ENCODE results near the gene PLB1. TPM values are rescaled to one million over a fixed set of nuclear protein-coding genes. Genes with fewer than 3 reads are reported as not detected.

PLB1 gene, protein sequence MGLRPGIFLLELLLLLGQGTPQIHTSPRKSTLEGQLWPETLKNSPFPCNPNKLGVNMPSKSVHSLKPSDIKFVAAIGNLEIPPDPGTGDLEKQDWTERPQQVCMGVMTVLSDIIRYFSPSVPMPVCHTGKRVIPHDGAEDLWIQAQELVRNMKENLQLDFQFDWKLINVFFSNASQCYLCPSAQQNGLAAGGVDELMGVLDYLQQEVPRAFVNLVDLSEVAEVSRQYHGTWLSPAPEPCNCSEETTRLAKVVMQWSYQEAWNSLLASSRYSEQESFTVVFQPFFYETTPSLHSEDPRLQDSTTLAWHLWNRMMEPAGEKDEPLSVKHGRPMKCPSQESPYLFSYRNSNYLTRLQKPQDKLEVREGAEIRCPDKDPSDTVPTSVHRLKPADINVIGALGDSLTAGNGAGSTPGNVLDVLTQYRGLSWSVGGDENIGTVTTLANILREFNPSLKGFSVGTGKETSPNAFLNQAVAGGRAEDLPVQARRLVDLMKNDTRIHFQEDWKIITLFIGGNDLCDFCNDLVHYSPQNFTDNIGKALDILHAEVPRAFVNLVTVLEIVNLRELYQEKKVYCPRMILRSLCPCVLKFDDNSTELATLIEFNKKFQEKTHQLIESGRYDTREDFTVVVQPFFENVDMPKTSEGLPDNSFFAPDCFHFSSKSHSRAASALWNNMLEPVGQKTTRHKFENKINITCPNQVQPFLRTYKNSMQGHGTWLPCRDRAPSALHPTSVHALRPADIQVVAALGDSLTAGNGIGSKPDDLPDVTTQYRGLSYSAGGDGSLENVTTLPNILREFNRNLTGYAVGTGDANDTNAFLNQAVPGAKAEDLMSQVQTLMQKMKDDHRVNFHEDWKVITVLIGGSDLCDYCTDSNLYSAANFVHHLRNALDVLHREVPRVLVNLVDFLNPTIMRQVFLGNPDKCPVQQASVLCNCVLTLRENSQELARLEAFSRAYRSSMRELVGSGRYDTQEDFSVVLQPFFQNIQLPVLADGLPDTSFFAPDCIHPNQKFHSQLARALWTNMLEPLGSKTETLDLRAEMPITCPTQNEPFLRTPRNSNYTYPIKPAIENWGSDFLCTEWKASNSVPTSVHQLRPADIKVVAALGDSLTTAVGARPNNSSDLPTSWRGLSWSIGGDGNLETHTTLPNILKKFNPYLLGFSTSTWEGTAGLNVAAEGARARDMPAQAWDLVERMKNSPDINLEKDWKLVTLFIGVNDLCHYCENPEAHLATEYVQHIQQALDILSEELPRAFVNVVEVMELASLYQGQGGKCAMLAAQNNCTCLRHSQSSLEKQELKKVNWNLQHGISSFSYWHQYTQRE (N-terminal part only)
- 10 to 100 TPM in 4 of 9 donors, 1 to 10 TPM in 5; 1.0 to 51.1 (median 8.8) TPM for total RNA-seq
- 10 to 100 TPM in 1 of 3 donors, 1 to 10 TPM in 2; 4.1 to 44.3 (median 7.7) TPM for polyA plus RNA-seq
- long read RNA-seq, donor 1, result 0 reads
- long read RNA-seq, donor 2, result 0 reads
- long read RNA-seq, donor 3, result 0 reads
- long read RNA-seq, donor 4, partial matches to known transcripts, result 1 of 5 reads
- long read RNA-seq, donor 4, other reads (novel, unspliced or antisense), result 4 of 5 reads
- long read RNA-seq, donor 5, partial matches to known transcripts, result 2 of 11 reads
- long read RNA-seq, donor 5, other reads (novel, unspliced or antisense), result 9 of 11 reads
- long read RNA-seq, donor 6, partial matches to known transcripts, result 0 of 3 reads
- long read RNA-seq, donor 6, other reads (novel, unspliced or antisense), result 2 of 3 reads
- long read RNA-seq, donor 7, result 0 reads
- long read RNA-seq, donor 8, result 0 reads
- long read RNA-seq, donor 9, result 0 reads
- long read RNA-seq, donor 10, result 0 reads

DNA sequence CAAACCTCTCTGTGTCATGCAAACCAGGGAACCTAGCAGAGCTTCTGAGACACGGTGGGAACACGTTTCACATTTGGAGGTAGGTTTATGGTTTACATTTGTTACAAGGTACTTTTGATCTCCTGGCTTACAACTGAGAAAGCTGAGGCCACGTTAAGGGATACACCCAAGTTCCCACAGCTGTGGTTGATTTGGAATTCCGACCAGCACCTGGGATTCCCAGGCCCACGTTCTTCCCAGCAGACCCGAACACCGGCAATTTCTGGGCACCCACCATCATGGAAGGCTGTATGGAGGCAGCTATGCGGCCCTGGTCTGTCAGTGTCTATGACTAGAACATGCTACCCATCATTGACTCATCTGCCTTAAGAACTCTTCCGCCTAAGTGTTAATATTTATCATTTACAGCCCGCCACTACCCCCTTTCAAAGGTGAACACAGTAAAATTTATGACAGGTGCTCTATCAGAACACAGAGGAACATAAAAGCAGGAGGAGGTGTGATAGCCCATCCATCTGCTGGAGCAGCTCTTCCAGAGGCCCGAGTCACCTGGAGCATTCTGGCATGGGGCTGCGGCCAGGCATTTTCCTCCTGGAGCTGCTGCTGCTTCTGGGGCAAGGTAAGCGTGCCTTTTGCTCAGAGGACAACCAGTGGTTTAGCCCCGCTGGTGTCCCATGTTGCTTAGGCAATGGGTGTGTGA lies at the start of gene PLB1:
TSS of gene PLB1 (plus strand) at position 510 of the 700 bp plus-strand sequence. CDS start at position 565, 55 bp downstream.
- 83 to 86% (median 85%) methylated on average over 10 to 14 of the region's 14 CpGs for WGBS, 4 donors
- no peak within 1 kb of the TSS for H3K27ac ChIP-seq
- no peaks in the 10 kb centered on the region for H3K36me3 ChIP-seq (replicated peaks in 1 of 2)
- no peak within 1 kb of the TSS for H3K4me3 ChIP-seq
- intact Hi-C loops (cut with DNase I), result no loop called here
- DNase-seq, result no peak
- no peaks in the 10 kb centered on the region for H3K27me3 ChIP-seq
- no peaks in the 10 kb centered on the region for H3K4me1 ChIP-seq (replicated peaks in 1 of 2)
- H3K9me3 ChIP-seq (replicated peaks in 1 of 3), result peaks cover 0 to 4% (median 0%) of the 10 kb centered on the region in 3 donors
- TF ChIP-seq POLR2A (IDR thresholded peaks at IDR 0.05), result no peak
- TF ChIP-seq, protein P1, sequence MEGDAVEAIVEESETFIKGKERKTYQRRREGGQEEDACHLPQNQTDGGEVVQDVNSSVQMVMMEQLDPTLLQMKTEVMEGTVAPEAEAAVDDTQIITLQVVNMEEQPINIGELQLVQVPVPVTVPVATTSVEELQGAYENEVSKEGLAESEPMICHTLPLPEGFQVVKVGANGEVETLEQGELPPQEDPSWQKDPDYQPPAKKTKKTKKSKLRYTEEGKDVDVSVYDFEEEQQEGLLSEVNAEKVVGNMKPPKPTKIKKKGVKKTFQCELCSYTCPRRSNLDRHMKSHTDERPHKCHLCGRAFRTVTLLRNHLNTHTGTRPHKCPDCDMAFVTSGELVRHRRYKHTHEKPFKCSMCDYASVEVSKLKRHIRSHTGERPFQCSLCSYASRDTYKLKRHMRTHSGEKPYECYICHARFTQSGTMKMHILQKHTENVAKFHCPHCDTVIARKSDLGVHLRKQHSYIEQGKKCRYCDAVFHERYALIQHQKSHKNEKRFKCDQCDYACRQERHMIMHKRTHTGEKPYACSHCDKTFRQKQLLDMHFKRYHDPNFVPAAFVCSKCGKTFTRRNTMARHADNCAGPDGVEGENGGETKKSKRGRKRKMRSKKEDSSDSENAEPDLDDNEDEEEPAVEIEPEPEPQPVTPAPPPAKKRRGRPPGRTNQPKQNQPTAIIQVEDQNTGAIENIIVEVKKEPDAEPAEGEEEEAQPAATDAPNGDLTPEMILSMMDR (IDR thresholded peaks at IDR 0.05), result no peak

- Histone ChIP-seq H3K9me3 (replicated peaks in 1 of 3) (no peaks in the 10 kb centered on the region), H3K36me3 (replicated peaks in 1 of 2) (no peaks in the 10 kb centered on the region), H3K4me3 (no peak overlapping the region), H3K4me1 (replicated peaks in 1 of 2) (peaks cover 10 to 12% of the 10 kb centered on the region in 2 donors), H3K27ac (no peak overlapping the region), H3K27me3 (no peaks in the 10 kb centered on the region)
- no peak for DNase-seq
- intact Hi-C loops (cut with DNase I), result no loop called here
- no peak for TF ChIP-seq POLR2A (IDR thresholded peaks at IDR 0.05)
- TF ChIP-seq, protein P1 (IDR thresholded peaks at IDR 0.05), result no peak
Measured at GRCh38 chr2:28446531-28446930, 49.3 kb upstream of the PLB1 start.

GRCh38 chr2:28447086-28447485 lies 48.8 kb upstream of the PLB1 start:
- no peak overlapping the region for H3K4me3 ChIP-seq
- H3K36me3 ChIP-seq (replicated peaks in 1 of 2), result no peaks in the 10 kb centered on the region
- intact Hi-C loops (cut with DNase I), result no loop called here
- 79 to 90% (median 82%) methylated on average over 3 of the region's 3 CpGs for WGBS, 4 donors
- peaks cover 10 to 12% of the 10 kb centered on the region in 2 donors for H3K4me1 ChIP-seq (replicated peaks in 1 of 2)
- TF ChIP-seq POLR2A (IDR thresholded peaks at IDR 0.05), result no peak
- TF ChIP-seq, protein P1 (IDR thresholded peaks at IDR 0.05), result no peak
- no peaks in the 10 kb centered on the region for H3K9me3 ChIP-seq (replicated peaks in 1 of 3)
- H3K27me3 ChIP-seq, result no peaks in the 10 kb centered on the region
- H3K27ac ChIP-seq, result no peak overlapping the region
- no peak for DNase-seq

All from adrenal gland (tissue), 19 donors.